Measurements from ENCODE around the gene SLC31A1.

DNA sequence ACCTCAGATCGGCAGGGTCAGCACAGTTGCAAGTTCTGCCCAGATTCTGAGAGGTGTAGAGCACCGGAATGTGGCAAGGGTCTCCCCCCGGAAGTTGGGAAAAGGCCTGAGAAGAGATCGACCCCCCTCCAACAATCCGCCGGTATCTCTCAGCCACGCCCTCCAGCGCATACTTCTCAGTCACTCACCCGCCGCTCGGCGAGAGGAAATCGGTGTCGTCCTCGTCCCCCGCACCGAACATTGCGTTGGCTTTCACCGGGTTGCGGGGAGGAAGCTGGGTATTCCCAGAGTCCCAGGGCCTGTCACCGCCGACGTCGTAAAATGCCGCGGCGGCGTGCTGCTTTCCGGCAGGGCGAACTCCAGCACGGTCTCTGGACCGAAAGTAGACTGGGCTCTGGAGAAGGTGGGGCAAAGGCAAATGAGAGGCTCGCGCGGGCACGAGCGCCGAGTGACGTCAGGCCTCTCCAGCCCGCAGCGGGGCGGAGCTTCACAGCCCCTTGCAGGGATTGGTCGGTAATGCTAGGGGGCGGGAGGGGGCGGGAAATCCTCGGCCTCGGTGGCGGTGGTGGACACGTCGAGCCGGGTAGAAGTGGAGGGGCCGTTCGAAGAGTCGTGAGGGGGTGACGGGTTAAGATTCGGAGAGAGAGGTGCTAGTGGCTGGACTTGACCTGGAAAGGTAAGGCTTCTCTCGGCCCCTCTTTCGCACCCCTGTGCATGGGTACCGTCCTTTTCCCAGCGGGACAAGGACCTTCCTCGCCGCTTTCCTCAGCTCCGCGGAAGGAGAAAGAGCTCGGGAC, at the start of gene SLC31A1, which contains the start of gene FKBP15:
- TF ChIP-seq, protein P1, sequence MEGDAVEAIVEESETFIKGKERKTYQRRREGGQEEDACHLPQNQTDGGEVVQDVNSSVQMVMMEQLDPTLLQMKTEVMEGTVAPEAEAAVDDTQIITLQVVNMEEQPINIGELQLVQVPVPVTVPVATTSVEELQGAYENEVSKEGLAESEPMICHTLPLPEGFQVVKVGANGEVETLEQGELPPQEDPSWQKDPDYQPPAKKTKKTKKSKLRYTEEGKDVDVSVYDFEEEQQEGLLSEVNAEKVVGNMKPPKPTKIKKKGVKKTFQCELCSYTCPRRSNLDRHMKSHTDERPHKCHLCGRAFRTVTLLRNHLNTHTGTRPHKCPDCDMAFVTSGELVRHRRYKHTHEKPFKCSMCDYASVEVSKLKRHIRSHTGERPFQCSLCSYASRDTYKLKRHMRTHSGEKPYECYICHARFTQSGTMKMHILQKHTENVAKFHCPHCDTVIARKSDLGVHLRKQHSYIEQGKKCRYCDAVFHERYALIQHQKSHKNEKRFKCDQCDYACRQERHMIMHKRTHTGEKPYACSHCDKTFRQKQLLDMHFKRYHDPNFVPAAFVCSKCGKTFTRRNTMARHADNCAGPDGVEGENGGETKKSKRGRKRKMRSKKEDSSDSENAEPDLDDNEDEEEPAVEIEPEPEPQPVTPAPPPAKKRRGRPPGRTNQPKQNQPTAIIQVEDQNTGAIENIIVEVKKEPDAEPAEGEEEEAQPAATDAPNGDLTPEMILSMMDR (IDR thresholded peaks at IDR 0.05; ENCODE audit: extremely low read depth in 1 of 2, insufficient read depth in 1 of 2, low read depth in 1 of 2, low read length in 2 of 2), result no peak
- TF ChIP-seq POLR2A (IDR thresholded peaks at IDR 0.05; ENCODE audit: low read depth, low read length), result peak; percentile 75
- peak; percentile 51 for TF ChIP-seq POLR2AphosphoS5 (IDR thresholded peaks at IDR 0.05; ENCODE audit: insufficient read depth, low read depth, low read length)
- no peak for TF ChIP-seq EZH2 (IDR thresholded peaks at IDR 0.05; ENCODE audit: borderline replicate concordance, low read depth, low read length, severe bottlenecking)
- TF ChIP-seq MYC (IDR thresholded peaks at IDR 0.05; ENCODE audit: low read depth, low read length), result no peak
